ENCODE data around the gene PLCB3. TPM values are rescaled to one million over a fixed set of nuclear protein-coding genes. Genes with fewer than 3 reads are reported as not detected.

Gene PLCB3
- 13.3 to 24.6 TPM (median 20.3 TPM) in 5 replicates for total RNA-seq (2022; extraction: Qiagen RNA extraction; ENCODE audit: low read depth)

DNA sequence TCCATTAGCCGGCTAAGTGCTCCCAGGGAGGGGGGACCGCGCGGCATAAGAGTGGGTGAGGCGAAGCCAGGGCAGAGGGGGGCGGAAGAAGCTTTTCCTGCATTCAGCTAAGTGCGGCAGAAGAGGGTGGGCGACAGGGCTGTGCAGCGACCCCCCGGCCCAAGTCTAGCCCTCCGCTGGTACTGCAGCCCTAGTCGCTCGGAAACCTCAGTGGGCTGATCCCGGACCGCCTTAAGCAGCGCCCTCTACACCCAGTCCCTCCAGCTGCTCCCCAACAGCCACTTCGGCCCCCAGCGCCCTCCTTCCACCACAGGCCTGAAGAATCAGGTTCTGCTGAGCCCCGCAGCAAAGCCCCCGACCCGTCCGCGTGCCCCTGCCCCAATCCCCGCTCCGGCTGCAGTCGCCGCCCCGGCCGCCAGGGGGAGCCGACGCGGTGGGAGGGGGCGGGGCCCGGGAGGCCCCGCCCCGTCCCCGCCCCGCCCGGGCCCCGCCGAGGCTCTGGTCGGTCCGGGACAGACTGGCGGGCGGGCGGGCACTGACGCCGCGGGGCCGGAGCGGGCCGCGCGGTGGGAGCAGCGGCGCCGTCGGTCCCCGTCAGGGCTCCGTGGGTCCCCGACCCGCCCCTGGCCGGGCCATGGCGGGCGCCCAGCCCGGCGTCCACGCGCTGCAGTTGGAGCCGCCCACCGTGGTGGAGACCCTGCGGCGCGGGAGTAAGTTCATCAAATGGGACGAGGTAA, at the start of gene PLCB3:
PLCB3 (plus strand) TSS at position 515 of the 737 bp plus-strand sequence; CDS start at position 635, 120 bp downstream.

DNA sequence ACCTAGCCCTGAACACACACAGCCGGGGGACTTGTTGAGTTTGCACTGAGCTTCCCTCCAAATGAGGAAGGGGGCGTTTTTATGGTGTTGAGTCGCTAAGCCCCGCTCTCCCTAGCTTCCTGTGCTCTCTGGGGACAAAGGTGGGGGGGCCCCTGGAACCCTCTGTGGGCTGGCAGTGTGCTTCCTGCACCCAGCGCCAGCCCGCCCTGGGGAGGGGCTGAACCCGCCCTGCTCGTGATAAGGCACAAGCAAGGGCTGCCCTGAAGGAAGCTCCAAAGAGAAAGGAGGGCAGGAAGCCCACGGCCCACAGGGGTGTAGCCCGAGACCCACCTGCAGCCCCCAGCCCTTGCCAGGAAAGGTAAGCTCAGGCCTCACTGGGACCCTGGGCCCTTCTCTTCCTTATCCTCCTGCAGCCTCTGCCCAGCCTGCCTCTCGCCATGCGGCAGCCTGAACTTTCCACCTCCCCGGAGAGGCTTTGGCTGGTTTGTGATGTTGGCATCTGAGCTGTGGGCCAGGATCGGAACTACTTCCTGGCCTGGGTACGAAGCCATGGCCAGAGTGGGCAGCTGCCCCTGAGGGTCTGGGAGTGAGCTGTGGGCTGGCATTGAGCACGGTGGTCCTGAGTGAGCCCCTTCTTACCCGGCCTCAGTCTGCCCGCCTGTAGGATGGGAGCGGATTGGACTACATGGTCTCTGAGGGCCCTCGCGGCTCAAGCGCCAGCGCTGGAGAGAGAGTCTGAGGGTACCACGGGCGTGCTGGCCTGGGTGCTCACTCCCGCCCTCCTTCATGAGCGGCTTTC, 44.7 kb upstream of the PLCB3 start, which contains the start of gene FERMT3:
FERMT3 (plus strand) TSS at position 265 of the 799 bp plus-strand sequence. CDS start 644 bp downstream, outside the sequence.

DNA sequence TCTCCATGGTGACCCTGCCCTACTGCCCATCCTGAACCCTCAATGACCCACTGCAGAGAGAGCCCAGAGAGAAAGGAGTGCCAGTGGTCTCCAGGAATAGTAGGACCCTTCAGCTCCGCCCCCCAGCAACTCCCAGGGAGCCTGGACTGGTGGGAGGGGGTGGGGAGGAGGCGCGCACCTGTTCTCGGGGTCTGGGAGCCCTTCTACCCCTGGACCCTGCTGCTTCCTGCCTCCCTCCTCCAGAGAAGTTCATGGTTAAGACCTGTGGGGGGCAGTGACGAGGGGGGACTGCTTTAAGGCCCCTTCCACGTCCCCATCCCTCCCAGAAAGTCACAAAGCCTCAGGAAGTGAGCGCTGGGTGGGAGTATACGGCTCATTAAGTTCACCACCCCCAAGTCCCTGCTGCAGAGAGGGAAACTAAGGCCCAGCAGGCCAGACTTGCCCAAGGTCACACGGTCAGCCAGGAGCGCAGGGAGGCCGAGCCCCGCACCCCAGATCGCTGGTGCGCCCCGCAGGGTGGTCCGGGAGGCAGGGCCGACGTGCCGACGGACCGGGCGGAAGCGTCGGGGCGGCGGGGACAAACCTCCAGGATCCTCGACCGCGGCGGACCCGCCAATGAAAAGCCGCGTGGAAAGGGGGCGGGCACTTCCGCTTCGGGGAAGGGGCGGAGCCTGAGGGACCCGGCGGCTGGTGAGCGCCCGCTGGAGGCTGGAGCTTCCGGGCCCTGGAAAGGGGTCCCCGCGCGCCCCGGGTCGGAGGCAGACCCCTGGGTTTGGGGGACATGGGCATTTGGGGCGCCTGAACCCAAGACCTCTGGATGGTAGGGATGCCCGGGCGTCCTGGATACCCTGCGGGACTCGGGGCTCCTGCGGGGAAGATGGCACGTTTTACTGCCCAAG, 25.5 kb upstream of the PLCB3 start, which contains the start of the genes NUDT22 and TRPT1:
NUDT22 (plus strand) TSS at position 667 of the 899 bp plus-strand sequence. CDS start 379 bp downstream, outside the sequence.
TRPT1 (minus strand) TSS at position 579 of the 899 bp plus-strand sequence; CDS start at position 253, 326 bp downstream.

DNA sequence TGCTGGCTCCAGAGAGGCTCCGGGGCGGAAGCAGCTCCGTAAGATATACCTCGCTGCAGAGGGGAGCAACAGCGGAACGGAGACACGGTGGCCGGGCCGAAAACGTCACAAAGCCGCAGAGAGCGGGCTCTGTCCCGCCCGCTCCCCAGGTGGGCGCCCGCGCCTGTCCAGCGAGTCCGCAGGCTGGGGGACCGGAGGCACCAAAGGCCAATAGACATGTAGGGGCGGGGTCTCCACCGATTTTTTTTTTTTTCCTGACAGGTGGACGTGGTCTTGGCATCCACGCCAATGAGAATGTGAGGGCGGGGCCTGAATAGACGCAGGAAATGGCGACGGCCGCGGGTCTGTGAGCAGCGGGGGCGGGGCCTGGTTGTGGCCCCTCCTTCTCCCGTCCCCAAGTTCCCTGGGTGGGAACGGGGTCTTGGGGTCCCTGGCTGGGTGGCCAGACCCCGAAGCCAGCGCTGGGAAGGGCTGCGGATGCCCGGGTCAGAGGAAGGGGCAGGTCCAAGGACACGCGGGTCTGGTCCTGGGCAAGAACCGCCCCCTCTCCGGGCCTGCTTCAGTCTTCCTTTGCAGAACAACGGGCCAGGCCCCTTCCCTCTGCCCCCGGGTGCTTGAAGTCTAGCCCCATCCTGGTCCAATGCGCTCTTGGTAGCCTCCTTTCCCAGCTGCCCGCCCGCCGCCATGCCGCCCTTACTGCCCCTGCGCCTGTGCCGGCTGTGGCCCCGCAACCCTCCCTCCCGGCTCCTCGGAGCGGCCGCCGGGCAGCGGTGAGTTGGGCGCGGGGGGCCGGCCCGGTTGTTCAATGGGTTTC, 21.0 kb upstream of the PLCB3 start, which contains the start of gene DNAJC4:
DNAJC4 (plus strand) TSS at position 378 of the 814 bp plus-strand sequence; CDS start at position 685, 307 bp downstream.

DNA sequence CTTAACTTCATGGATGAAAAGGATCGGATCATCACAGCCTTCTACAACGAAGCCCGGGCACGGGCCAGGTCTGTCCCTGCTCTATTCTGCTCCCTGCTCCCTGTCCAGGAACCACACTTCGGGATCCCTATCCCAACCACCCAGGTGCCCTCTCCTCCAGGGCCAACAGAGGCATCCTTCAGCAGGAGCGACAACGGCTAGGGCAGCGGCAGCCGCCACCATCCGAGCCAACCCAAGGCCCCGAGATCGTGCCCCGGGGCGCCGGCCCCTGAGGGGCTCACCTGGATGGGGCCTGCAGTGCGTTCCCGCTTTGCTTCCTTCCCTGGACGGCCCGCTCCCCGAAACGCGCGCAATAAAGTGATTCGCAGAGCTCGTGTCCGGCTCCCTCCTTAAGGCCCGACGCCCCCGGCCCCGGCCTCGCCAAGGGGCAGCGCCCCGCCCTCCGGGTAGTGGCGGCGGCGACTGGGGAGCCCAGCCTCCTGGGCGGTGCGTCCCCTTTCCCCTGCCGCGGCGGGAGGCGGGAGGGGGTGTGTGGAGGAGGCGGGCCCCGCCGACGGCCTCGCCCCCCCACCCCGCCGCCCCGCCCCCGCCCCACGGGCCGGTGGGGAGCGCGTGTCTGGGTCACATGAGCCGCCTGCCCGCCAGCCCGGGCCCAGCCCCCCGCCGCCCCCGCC, 17.3 kb upstream of the PLCB3 start, which contains the start of gene VEGFB:
VEGFB (plus strand) TSS at position 672 of the 674 bp plus-strand sequence. CDS start 250 bp downstream, outside the sequence.

DNA sequence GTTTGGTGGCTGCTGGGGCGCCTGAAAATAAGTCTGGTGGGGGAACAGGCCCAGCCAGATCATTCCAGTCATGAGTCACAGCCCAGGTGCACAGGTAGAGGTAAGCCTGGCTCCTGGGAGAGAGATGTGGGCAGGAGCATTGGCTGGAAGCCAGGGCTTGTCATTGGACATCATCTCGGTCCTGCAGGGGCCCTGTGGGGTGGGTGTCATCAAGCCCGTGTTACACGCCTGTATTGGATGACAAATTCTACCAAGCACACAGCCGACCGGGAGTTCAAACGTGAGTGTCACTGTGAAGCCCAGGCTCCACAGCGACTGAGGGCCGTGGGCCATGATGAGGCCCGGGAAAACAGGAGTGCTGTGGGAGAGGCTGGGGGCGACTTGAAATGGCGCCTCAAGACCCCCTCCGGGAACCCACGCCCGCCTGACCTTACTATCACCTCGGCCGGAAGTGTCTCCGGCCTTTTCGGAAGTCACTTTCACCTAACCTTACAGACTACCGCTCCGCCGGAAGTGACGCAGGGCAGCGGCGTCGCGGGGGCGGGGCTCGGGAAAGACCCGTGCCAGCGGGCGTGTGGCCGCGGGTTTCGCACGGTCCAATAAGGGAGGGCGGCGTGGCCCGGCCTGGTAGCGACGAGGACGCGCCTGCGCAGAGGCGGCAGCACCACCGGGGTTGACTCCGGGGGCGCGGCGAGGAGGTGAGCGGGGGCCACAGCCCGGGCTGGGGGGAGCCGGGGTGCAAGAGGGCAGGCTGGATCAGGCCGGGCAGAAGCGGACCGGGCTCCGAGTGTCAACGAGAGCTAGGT, 10.7 kb upstream of the PLCB3 start, which contains the start of gene FKBP2:
FKBP2 (plus strand) TSS at position 661 of the 806 bp plus-strand sequence. CDS start 1,293 bp downstream, outside the sequence.

DNA sequence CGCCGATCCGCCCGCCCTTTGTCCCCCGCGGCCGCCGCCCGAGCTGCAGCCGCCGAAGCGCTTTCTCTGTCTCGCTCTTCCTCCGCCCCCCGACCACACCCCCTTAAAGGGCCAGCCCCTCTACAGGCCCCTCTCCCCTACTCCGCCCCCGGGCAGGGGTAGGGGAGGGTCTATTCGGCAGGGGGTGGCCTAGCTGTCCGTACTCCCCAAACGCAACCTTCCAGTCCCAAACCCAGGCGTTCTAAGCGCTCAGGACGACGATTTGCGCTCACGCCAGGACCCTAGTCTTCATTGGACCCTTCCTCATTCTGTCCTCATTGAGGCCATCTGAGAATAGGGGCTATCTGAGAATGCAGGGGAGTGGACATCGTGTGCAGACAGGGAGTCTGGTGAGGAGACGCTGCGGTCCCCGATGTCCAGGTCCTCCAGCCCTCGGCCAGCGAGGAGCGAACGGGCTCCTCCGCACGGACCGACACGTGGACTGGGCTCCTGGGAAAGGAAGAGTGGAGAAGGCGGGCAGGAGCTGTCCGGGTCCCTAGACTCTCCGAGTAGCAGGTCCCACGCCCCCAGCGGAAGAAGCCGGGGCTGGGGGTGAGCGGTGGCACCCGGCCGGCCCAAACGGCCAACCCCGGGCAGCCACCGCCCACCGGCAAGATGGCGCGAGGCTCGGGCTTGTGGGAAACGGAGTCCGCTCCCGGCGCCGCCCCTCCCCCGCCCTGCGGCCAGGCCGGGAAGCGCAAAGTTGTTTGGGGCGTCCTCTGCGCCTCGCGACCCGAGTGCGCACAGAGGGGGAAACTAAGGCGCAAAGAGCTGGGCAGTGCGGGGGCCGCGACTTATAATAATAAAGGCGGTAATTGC, 4.2 kb upstream of the PLCB3 start, which contains the start of gene PPP1R14B:
PPP1R14B (minus strand) TSS at position 73 of the 858 bp plus-strand sequence. CDS start 270 bp downstream, outside the sequence.

DNA sequence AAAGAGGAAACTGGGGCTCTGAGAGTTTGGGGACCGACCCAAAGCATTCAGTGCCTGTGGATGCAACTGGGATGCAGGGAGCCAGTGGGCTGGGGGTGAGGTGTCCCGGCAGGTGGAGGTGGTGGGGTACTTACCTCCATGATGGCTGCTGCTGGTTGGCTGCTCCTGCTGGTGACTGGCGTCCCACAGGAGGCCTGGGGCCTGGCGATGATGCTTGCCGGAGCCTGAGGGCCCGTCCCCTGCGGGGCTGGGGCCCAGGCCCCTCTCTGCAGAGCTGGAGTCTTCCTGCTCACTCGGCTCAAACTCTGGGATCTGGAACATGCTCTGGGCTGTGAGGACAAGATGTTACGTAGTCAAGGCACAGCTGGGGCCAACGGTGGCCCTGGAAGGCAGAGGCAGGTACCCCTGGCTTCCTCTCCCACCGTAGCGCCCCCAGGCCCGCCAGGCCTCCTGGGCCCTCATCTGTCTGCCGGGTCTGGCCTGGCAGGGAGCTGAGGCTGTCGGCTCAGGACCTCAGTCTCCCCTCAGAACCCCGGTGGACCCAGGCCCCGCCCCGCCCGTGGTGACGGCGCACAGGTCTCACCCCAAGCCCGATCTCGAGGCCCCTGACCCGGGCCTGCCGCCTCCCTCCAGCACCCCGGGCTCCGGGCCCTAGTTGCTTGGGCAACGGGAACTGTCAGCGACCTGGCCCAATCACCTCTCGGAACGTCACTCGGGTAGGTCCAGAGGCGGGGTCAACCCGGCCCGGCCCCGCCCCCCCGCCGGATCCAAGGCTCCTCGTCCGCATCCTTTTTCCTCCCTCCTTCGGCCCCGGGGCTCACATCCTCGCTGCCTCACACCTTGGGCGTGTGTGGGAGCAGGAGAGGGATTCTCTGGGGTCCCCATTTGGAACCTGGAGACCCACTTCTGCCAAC, 33.0 kb downstream of the PLCB3 start, which contains the start of gene BAD:
BAD (minus strand) TSS at position 618 of the 914 bp plus-strand sequence; CDS start at position 321, 297 bp downstream.

DNA sequence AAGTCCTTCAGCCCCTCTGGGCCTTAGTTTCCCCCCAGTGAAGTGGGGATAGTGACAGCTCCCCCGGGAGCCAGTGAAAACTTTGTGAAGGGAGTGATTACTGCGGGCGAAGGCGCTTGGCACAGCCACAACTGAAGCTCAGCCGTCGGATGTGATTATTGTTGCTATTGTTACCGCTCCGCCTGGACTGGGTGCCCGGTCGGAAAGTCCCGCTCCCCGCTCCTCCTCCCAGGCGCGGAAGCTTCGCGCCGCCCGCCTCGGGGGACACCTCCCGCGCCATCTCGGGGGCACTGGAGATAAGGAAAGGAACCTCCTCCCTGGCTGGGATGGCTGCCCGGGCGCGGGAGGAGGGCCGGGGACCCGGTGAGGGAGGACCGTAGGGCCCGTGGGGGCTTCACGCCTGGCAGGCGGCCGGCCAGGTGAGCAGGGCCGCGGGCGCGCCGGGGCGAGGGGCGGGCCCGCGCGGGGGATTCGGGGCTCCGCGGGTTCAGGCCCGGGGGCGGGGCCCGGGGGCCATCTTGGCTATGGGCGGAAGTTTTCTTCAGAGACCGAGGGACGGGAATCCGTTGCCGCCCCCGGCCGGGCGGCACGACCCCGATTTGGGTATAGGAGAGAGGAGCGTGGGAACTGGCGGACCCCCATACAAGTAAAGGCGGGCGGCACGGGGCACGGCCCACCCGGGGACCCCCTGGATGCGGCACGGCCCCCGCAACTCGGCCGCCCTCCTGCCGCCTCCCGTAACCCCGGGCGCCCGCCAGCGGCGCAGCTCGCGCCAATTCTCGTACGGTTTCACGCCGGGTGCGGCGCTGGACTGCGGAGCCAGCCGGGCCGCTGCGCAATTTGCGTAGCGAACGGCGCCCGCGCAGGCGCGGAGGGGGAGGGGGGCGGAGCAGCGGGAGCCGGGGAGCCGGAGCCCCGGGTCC, 33.9 kb downstream of the PLCB3 start, which contains the start of gene GPR137:
GPR137 (plus strand) TSS at position 887 of the 923 bp plus-strand sequence. CDS start 677 bp downstream, outside the sequence.

DNA sequence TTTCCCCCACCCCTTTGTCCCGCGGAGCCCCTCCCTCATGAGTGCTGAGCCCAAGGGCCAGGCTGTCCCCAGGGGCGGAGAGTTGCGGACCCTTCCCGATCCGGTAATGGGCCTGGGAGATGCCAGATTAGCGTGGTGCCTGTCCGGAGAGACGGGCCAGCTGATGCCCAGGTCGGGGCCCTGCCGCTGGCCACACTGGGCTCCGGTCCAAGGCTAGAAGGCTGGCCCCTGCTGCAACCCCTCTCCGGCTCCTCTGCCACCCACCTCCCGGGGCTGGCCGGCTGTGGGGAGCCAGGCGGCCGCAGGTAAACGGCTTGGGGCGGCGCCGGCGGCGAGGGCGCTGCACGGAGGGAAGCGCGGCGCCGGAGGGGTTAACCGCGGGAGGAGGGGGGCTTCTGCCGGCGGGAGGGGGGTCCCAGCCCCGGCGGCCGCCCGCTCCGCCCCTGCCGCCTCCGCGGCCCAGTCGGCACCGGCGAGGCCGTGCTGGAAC, 40.0 kb downstream of the PLCB3 start, which contains the start of gene KCNK4:
KCNK4 (plus strand) TSS at position 41 of the 490 bp plus-strand sequence. CDS start 1,717 bp downstream, outside the sequence.

DNA sequence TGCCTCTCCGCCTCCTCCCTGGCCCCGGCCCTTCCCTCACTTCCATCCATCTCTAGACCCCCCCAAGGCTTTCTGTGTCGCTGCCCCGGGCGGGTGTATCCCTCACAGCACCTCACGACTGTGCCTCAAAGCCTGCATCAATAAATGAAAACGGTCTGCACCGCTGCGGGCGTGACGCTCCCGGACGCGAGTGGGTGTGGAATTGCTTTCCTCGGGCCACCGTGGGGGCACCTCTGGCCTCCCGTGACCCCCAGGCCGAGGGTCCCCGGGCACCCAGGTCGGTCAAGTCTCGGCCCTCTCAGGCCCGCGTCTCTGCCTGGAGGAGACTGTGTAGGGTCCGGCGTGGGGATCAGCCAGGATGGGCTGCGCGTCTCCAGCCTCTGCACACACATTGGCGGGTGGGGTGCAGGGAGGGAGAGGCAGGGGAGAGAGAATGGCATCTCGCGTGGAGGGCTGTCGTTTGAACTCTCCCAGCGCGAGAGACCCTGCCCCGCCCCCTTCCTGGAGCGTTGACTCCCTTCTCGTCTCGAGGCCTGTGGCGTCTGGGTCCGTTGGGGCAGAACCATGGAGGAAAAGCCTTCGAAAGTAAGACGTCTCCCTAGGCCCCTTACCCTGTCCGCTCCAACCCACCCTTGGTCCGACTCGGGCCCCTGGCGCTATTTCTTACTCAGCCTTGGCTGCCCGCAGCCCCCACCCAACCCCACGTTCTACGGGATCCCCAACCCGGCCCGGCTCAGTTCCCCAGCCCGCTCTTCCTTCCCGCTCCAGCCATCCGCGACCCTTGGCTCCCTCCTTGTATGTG, 48.7 kb downstream of the PLCB3 start, which contains the start of gene CATSPERZ:
CATSPERZ (plus strand) TSS at position 512 of the 802 bp plus-strand sequence; CDS start at position 565, 53 bp downstream.

DNA sequence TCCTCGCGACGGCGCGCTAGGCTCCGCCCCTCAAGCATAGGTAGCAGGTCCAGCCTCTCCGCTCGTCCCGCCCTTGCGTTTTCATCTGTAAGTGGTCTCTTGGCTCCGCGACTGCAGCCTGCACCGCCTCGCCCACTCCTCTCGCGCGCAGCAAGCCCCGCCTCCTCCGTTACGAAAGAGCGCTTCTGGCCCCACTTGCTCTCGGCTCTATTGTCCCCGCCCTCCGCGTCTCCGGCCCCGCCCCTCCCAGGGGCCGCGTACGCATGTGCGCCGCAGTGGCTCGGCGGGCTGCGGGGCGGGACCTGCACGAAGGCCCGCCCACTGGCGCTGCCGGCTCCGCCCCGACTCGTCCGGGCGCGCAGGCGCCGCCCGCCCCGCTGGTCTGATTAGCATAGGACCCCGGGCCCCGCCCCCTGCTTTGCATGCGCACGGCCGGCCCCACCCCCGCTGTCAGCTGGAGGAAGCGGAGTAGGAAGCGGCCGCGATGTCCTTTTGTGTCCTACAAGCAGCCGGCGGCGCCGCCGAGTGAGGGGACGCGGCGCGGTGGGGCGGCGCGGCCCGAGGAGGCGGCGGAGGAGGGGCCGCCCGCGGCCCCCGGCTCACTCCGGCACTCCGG, 53.9 kb downstream of the PLCB3 start, which contains the start of gene ESRRA:
ESRRA (plus strand) TSS at position 450 of the 616 bp plus-strand sequence. CDS start 1,656 bp downstream, outside the sequence.

DNA sequence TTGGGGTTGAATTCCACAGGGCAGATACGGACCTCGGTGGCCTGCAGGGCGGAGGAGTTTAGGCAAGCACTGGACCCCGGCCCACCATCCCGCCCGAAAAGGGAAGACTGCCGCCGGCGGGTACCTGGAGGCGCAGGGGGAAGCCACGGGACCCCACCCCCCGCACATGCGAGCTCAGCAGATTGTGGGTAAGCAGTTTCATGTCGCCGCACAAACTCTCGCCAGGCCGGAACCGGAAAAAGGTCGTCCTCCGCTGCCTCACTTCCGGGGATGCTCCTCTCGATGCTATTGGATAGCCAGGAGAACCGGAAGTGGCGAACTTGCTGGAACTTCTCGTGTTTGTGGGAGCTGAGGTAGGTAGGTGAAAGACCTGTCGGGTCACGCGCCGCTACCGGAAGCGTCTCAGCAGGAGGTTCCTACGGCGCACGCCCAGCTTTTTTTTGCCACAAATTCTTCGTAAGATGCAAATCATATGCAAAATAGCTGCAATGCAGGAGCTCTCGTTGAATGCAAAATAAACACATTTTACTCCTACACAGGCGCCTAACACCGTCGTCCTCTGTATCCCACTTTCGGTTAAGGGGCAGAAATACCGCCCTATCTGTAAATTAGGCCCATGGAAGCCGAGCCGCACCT, 66.1 kb downstream of the PLCB3 start, which contains the start of gene TRMT112:
TRMT112 (minus strand) TSS at position 235 of the 636 bp plus-strand sequence; CDS start at position 202, 33 bp downstream.

All from A549 treated with DMSO at 1 μM for 4 hours (cell line).